Muscle of leg (tissue), 11 donors: ENCODE data around the gene CLDN14. TPM values are rescaled to one million over a fixed set of nuclear protein-coding genes. Genes with fewer than 3 reads are reported as not detected.

Experiments used
- DNase-seq: peaks from one replicate; pipeline ENCODE4 v3.0.0; 2013
- H3K27ac ChIP-seq: one replicate; pipeline ENCODE4 v1.5.1; 2013; ENCODE audit warnings: mild to moderate bottlenecking, low read length, control low read depth
- H3K27me3 ChIP-seq: one replicate; pipeline ENCODE4 v1.6.1; 2013; ENCODE audit warnings: low read length; ENCODE audit not compliant: control insufficient read depth, insufficient read depth
- H3K36me3 ChIP-seq: one replicate; pipeline ENCODE4 v1.6.1; 2013; ENCODE audit warnings: low read length; ENCODE audit not compliant: control insufficient read depth, insufficient read depth
- H3K4me1 ChIP-seq: one replicate; pipeline ENCODE4 v1.6.1; 2013; ENCODE audit warnings: low read length; ENCODE audit not compliant: control insufficient read depth, insufficient read depth
- H3K4me3 ChIP-seq: one replicate; pipeline ENCODE4 v1.5.1; 2013; ENCODE audit warnings: low read length, control low read depth
- H3K9me3 ChIP-seq: replicated peaks from 2 replicates; pipeline ENCODE4 v1.6.1; 2013; ENCODE audit warnings: low read depth, low read length; ENCODE audit not compliant: control insufficient read depth
- WGBS: methylation state at CpG from one replicate; pipeline ENCODE4 v1.1.5; 2013; ENCODE audit warnings: missing lambda C conversion rate; ENCODE audit not compliant: insufficient coverage; 5-methylcytosine and 5-hydroxymethylcytosine counted together
- polyA plus RNA-seq, 8 donors: library from polyadenylated mRNA; unstranded; fragments of 120-200 nt; gene quantifications; one replicate each; pipeline versions ENCODE4 v1.2.1 to v1.2.3, GENCODE V29; 2013; ENCODE audit warnings: inconsistent platforms in 1 of 8, low replicate concordance in 1 of 8; ENCODE audit not compliant: insufficient read length in 8 of 8, insufficient read depth in 1 of 8
- total RNA-seq: library from RNA; stranded (reverse); fragments of 120-200 nt; gene quantifications from one replicate; pipeline ENCODE4 v1.2.4, GENCODE V29; 2013

The CLDN14 gene
- total and polyA plus RNA-seq, 9 donors, result 0.18 to 8.1 (median 4.1) TPM

DNA sequence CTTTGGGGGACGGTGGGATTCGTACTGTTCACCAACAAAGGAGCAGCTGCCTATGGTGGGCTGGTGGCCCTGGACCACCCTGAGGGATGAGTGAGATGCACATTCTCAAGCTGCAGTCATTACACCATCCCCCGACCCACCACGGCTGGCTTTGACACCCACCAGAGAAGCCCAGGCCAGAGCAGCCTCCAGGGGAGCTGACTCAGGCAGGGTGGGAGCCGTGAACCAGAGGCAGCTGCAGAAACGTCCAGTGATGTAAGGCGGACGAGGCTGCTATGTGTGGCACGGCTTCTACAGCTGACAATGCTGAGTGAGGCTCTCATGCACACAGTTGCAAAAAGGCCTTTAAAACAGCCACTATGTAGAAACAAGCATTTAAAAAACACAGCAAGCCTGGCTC lies 54.6 kb downstream of the CLDN14 start:
- no peaks in the 10 kb centered on the region for H3K27me3 ChIP-seq
- H3K27ac ChIP-seq, result no peak overlapping the region
- peaks cover 20% of the 10 kb centered on the region for H3K4me1 ChIP-seq
- no peak overlapping the region for H3K4me3 ChIP-seq
- DNase-seq, result peak; percentile 78
- 8% methylated on average over 6 of the region's 9 CpGs for WGBS
- H3K36me3 ChIP-seq, result no peaks in the 10 kb centered on the region
- H3K9me3 ChIP-seq, result no peaks in the 10 kb centered on the region

DNA sequence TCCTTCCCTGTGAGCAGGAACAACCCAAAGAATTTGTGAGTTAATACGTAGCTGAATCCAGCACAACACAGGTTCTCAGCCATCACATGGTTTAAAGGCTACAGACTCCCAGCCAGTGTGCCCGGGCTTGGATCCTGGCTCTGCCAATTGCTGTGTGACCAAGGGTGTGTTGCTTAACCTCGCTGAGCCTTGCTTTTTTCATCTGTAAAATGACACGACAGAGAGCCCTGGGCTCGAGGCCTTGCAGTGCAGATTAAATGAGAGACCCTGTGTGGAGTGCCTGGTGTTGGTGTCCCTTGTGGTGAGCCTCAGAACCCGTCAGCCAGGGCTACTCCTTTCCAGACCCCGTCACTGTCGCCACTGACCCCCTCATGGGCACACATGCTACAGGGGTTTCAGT lies 55.3 kb downstream of the CLDN14 start:
- no peaks in the 10 kb centered on the region for H3K9me3 ChIP-seq
- 92% methylated on average over 4 of the region's 8 CpGs for WGBS
- DNase-seq, result no peak
- peaks cover 13% of the 10 kb centered on the region for H3K4me1 ChIP-seq
- no peaks in the 10 kb centered on the region for H3K36me3 ChIP-seq
- no peak overlapping the region for H3K4me3 ChIP-seq
- no peak overlapping the region for H3K27ac ChIP-seq
- H3K27me3 ChIP-seq, result no peaks in the 10 kb centered on the region

DNA sequence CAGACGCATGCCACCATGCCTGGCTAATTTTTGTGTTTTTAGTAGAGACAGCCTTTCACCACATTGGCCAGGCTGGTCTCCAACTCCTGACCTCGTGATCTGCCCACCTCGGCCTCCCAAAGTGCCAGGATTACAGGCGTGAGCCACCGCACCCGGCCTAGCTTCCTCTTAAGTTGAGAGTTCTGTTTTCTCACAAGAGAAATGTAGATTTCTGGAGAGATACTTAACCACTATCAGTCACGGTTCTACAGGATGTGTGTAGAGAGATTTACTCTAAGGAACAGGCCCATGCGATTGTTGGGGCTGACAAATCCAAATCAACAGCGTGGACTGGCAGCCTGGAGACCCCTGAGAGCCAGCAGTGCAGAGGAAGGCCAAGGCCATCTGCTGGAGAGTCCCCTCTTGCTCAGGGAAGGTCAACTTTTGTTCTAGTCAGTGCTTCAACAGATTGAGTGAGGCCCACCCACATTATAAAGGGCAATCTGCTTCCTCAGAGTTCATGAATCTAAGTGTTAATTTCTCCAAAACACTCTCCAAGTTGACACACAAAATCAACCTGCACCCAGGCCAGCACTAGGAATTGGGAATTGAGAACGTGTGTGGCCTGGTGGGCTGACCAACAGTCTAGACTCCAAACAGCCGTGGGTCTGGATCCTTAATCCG lies 56.0 kb downstream of the CLDN14 start:
- 44% methylated on average over 2 of the region's 12 CpGs for WGBS
- no peaks in the 10 kb centered on the region for H3K27me3 ChIP-seq
- H3K27ac ChIP-seq, result no peak overlapping the region
- H3K36me3 ChIP-seq, result no peaks in the 10 kb centered on the region
- no peak overlapping the region for H3K4me3 ChIP-seq
- peak; percentile 34 for DNase-seq
- H3K4me1 ChIP-seq, result peaks cover 9% of the 10 kb centered on the region
- no peaks in the 10 kb centered on the region for H3K9me3 ChIP-seq

DNA sequence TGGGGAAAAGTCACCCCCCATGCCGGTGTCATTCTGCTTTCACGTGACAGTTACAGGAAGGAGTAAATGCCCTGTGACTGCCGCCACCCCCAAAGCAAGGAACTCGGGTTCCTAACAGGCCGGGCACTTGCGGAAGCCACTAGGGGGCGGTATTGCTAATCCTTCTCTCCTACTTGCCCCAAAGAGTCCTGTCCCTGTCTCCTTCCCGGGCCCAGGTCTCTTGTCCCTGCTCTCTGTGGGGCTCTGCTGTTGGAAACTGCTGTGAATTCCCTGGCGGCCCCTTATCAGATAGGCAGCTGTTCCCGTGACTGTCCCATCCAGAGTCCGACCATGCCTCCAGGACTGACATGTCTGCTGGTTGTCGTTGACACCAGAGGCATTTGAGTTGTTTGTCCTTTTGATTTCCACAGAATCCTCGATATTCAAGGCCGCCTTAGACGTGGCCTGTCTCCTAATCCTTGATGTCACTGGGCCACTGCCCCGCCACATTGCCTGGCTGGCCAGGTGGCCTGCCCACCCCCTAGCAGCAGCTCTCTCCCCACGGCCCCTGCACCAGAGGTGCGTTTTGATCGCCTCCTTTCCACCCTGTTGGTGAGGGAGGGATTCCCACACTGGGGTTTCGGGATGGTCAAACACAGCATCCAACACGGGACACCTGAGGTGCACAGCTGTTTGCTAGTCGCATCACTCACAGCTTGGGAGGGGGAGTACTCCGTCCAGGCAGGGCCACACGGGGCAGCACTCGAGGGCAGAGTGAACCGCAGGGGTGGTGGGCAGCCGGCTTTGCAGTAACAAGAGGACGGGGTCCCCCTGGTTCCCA lies 57.4 kb downstream of the CLDN14 start:
- H3K4me3 ChIP-seq, result no peak overlapping the region
- peak; percentile 25 for DNase-seq

DNA sequence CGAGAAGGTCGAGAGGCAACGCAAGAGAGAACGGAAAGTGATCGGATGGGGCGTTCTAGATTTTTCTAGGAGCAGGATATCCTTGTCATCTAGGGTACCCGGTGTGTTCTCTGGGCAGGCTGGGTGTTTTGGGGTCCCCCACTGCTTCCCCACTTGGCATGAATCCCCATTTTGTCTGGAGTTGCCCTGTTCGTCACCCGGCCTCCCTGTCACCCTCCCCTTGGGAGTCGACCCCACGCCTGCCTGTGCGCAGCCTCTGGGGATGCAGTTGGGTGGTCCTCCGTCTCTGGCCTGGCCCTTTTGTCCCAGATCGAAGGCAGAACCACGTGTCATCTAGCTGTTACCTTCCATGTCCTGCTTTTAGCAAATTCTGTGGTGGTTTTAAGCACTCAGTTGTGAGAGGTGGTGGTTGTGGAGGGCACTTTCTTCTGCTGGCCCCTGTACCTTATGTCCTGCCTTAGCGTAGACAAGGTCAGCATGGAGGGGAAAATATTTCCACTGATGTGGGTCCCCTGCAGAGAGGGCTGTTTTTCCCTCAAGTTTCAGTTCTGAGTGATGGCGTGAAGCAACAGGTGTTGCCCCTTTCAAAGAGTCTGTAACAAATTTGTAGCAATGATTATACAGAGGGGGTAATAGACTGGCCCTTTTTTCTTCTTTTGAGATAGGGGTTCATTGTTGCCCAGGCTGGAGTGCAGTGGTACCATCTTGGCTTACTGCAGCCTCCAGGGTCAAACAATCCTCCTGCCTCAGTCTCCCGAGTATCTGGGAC lies 59.2 kb downstream of the CLDN14 start:
- Histone ChIP-seq H3K36me3 (peaks cover 3% of the 10 kb centered on the region), H3K4me1 (peaks cover 9% of the 10 kb centered on the region), H3K27me3 (no peaks in the 10 kb centered on the region), H3K4me3 (no peak overlapping the region), H3K9me3 (no peaks in the 10 kb centered on the region), H3K27ac (no peak overlapping the region)
- DNase-seq, result no peak
- 90% methylated on average over 11 of the region's 18 CpGs for WGBS

More for the DNA sequence above, 57.4 kb downstream of the CLDN14 start:
- no peaks in the 10 kb centered on the region for H3K36me3 ChIP-seq
- H3K9me3 ChIP-seq, result no peaks in the 10 kb centered on the region
- no peak overlapping the region for H3K27ac ChIP-seq
- 55% methylated on average over 18 of the region's 28 CpGs for WGBS
- peaks cover 9% of the 10 kb centered on the region for H3K4me1 ChIP-seq
- H3K27me3 ChIP-seq, result no peaks in the 10 kb centered on the region

DNA sequence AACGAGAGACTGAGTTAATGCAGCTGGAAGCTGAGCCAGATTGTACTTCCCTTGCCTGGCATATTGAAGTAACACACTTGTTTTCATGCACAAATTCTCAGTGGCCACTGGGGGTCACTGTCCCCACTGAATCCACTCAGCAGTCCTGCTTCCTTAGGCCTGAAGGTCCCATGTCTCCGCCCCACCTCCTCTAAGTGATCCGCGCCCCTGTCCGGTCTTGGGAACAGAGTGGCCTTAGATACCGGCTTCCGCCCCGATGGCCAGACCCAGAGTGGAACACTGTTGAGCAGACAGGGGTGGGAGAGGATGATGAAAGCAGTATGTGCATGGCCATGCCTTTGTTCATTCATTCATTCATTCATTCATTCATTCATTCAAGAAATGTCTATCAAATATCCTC lies 59.9 kb downstream of the CLDN14 start:
- DNase-seq, result peak; percentile 91
- H3K27me3 ChIP-seq, result no peaks in the 10 kb centered on the region
- no peak overlapping the region for H3K4me3 ChIP-seq
- no peaks in the 10 kb centered on the region for H3K9me3 ChIP-seq
- H3K27ac ChIP-seq, result no peak overlapping the region
- peaks cover 9% of the 10 kb centered on the region for H3K4me1 ChIP-seq
- 27% methylated on average over 2 of the region's 8 CpGs for WGBS
- H3K36me3 ChIP-seq, result peaks cover 3% of the 10 kb centered on the region

DNA sequence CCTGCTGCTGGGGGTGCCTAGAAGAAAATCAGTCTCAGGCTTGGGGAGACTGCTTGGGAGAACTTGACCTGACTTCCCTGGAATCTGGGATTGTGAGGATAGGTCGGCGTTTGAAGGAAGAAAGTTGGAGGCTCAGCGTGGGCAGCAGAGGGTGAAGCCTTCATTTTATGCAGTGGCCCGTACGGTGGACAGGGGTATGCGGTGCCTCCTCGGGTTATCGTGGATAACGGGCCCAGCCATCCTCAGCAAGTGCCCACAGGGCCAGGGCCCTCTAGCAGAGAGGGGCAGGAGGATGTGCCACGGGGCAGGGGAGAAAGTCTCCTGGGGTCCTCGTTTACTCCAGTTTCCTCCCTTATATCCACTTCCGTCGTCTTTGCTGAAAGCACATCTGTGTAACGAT lies 60.7 kb downstream of the CLDN14 start:
- DNase-seq, result no peak
- WGBS, result 92% methylated on average over 8 of the region's 14 CpGs
- H3K27ac ChIP-seq, result no peak overlapping the region
- H3K4me3 ChIP-seq, result no peak overlapping the region
- no peaks in the 10 kb centered on the region for H3K27me3 ChIP-seq
- H3K36me3 ChIP-seq, result peaks cover 5% of the 10 kb centered on the region
- peaks cover 9% of the 10 kb centered on the region for H3K4me1 ChIP-seq
- H3K9me3 ChIP-seq, result no peaks in the 10 kb centered on the region

DNA sequence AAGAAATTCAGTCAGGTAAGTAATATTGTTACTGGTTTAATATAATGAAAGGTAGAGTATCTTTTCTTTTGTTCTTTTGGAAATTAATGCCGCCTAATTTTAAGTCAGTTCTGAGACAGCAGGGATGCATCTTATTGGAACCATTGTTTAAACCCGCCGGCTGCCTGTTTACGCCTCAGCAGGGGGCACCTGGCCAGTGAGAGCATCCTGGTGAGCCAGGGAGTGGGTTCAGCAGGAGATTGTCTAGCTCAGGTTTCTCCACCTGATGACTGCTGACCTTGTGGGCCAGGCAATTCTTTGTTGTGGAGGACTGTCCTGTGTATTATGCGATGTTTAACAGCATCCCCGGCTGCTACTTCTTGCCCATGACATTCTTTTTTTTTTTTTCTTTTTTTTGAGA lies 64.5 kb downstream of the CLDN14 start:
- Histone ChIP-seq H3K27me3 (no peaks in the 10 kb centered on the region), H3K36me3 (peaks cover 27% of the 10 kb centered on the region), H3K27ac (no peak overlapping the region), H3K4me1 (no peaks in the 10 kb centered on the region), H3K4me3 (no peak overlapping the region), H3K9me3 (no peaks in the 10 kb centered on the region)
- DNase-seq, result no peak
- WGBS, result 90% methylated on average over 4 of the region's 6 CpGs

DNA sequence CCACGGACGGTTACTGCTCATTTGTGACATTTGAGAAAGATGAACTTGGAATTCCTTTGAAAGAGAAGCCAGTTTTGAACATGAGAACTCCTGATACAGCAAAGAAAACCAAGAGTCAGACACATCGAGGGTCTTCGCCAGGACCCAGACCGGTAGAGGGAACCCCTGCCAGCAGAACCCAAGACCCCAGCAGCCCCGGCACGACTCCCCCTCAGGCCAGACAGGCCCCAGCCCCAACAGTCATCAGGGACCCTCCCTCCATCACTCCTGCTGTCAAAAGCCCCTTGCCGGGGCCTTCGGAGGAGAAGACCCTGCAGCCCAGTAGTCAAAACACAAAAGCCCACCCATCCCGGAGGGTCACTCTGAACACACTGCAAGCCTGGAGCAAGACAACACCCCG lies 67.0 kb downstream of the CLDN14 start:
- no peak for DNase-seq
- Histone ChIP-seq H3K4me1 (no peaks in the 10 kb centered on the region), H3K9me3 (no peaks in the 10 kb centered on the region), H3K27ac (no peak overlapping the region), H3K4me3 (no peak overlapping the region), H3K27me3 (no peaks in the 10 kb centered on the region), H3K36me3 (peaks cover 27% of the 10 kb centered on the region)
- WGBS, result 79% methylated on average over 11 of the region's 11 CpGs

DNA sequence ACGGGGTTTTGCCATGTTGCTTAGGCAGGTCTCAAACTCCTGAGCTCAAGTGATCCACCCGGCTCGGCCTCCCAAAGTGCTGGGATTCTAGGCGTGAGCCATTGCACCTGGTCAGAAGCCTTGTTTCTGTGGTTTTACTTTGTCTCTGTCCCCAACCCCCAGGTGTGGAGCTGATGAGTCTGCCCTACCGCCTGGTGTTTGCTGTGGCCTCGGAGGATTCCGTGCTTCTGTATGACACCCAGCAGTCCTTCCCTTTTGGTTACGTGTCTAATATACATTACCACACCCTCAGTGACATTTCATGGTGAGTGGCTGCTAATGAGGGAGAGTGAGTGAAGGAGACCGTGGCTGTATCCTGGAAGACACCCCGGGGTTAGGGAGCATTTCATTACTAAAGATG lies 68.6 kb downstream of the CLDN14 start:
- no peaks in the 10 kb centered on the region for H3K4me1 ChIP-seq
- DNase-seq, result no peak
- H3K27me3 ChIP-seq, result no peaks in the 10 kb centered on the region
- H3K9me3 ChIP-seq, result no peaks in the 10 kb centered on the region
- H3K36me3 ChIP-seq, result peaks cover 27% of the 10 kb centered on the region
- no peak overlapping the region for H3K4me3 ChIP-seq
- WGBS, result 89% methylated on average over 4 of the region's 10 CpGs
- H3K27ac ChIP-seq, result no peak overlapping the region
